Tibial nerve (tissue), 4 donors: Measurements from ENCODE around the gene DFFA.

Source experiments
- CTCF ChIP-seq, 5 experiments: fragments of 200-600 bp in 3 of 5; fragments of 450-650 bp in 2 of 5; sonication (generic) in 3 of 5; IDR thresholded peaks; one replicate each; pipeline ENCODE4 v1.5.1; 2016 to 2019; ENCODE audit warnings: antibody characterized with exemption in 5 of 5, mild to moderate bottlenecking in 3 of 5, moderate library complexity in 2 of 5
- EP300 ChIP-seq, 2 donors: sonication (generic); formaldehyde crosslinking; IDR thresholded peaks; one replicate each; pipeline ENCODE4 v1.6.1; 2017; ENCODE audit warnings: antibody characterized with exemption in 2 of 2, mild to moderate bottlenecking in 1 of 2
- POLR2A ChIP-seq, 2 donors: fragments of 450-650 bp; IDR thresholded peaks; one replicate each; pipeline ENCODE4 v1.6.1; 2017; ENCODE audit warnings: antibody characterized with exemption in 2 of 2, mild to moderate bottlenecking in 2 of 2, moderate library complexity in 2 of 2

- TF ChIP-seq EP300 (IDR thresholded peaks at IDR 0.05) (no peak), CTCF (IDR thresholded peaks at IDR 0.05) (no peak), POLR2A (IDR thresholded peaks at IDR 0.05) (no peak)
Measured at GRCh38 chr1:10494418-10494753, 22.1 kb upstream of the DFFA start.
